ENCODE measurements around the gene SEC24B. TPM values are rescaled to one million over a fixed set of nuclear protein-coding genes. Genes with fewer than 3 reads are reported as not detected.

SEC24B gene
- total RNA-seq, 1 experiment from 2014 or later: 27.1 TPM

DNA sequence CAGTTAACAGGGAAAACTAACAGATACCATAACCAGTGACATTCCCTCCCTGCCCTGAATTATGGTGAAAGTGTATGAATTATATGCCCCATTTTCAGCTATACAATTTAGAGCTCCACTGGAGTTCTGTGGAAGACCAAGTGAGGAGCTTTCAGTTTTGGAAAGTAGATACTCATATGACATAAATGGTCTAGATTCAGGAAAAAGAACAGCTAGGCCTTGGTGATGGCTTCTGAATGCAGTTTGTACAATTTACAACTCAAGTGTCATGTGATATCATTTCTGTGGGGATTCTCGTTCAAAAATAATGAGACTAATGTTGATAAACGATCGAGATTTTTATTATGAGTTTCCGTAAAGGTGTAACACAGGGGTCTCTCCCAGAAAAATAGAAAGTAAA lies 8.2 kb upstream of the SEC24B start:
- H3K27ac Mint-ChIP-seq: no peak overlapping the region
- DNase-seq: no peak
- H2AFZ ChIP-seq (ENCODE audit: low read length): no peak overlapping the region
- no peaks in the 10 kb centered on the region for H3K23me2 ChIP-seq (ENCODE audit: insufficient read length, low read depth, low read length, poor library complexity, severe bottlenecking)
- no peak overlapping the region for H2AK5ac ChIP-seq (ENCODE audit: insufficient read length, low read length)
- H3K27ac ChIP-seq (ENCODE audit: insufficient read length, low read depth, low read length): no peak overlapping the region
- H3K36me3 Mint-ChIP-seq (ENCODE audit: insufficient read depth in 1 of 3, low read depth in 3 of 3): peaks cover 0 to 9% (median 8%) of the 10 kb centered on the region in 3 experiments; a peak in 4 of 7 replicates
- no peak overlapping the region for H3K23ac ChIP-seq (ENCODE audit: insufficient read length, low read depth, low read length)
- no peak overlapping the region for H3K56ac ChIP-seq (ENCODE audit: insufficient read length, low read depth, low read length)
- no peak overlapping the region for H3K14ac ChIP-seq (ENCODE audit: insufficient read depth, low read length)
- H3K4me1 Mint-ChIP-seq: peaks cover 9 to 14% of the 10 kb centered on the region in 2 experiments
- H4K8ac ChIP-seq (replicated peaks; ENCODE audit: insufficient read length, low read depth, low read length): no peak overlapping the region
- TF ChIP-seq, protein P1, sequence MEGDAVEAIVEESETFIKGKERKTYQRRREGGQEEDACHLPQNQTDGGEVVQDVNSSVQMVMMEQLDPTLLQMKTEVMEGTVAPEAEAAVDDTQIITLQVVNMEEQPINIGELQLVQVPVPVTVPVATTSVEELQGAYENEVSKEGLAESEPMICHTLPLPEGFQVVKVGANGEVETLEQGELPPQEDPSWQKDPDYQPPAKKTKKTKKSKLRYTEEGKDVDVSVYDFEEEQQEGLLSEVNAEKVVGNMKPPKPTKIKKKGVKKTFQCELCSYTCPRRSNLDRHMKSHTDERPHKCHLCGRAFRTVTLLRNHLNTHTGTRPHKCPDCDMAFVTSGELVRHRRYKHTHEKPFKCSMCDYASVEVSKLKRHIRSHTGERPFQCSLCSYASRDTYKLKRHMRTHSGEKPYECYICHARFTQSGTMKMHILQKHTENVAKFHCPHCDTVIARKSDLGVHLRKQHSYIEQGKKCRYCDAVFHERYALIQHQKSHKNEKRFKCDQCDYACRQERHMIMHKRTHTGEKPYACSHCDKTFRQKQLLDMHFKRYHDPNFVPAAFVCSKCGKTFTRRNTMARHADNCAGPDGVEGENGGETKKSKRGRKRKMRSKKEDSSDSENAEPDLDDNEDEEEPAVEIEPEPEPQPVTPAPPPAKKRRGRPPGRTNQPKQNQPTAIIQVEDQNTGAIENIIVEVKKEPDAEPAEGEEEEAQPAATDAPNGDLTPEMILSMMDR (conservative IDR thresholded peaks at IDR 0.05): no peak
- no peaks in the 10 kb centered on the region for H3K9me3 ChIP-seq (ENCODE audit: control insufficient read depth, low read depth, low read length)
- no peak overlapping the region for H3K4me3 Mint-ChIP-seq
- no peaks in the 10 kb centered on the region for H3K9me3 Mint-ChIP-seq
- no peak overlapping the region for H4K5ac ChIP-seq (ENCODE audit: insufficient read length, low read depth, low read length)
- H2BK12ac ChIP-seq (ENCODE audit: insufficient read length, low read depth, low read length): no peak overlapping the region
- H2BK5ac ChIP-seq (ENCODE audit: insufficient read length, low read length): no peak overlapping the region
- H3K9ac ChIP-seq (ENCODE audit: extremely low read depth, insufficient read length, low read length): no peak overlapping the region
- no peak overlapping the region for H2BK15ac ChIP-seq (ENCODE audit: low read depth, low read length)
- no peak overlapping the region for H2BK120ac ChIP-seq (ENCODE audit: low read depth, low read length, poor library complexity, severe bottlenecking)
- H2BK20ac ChIP-seq (ENCODE audit: low read depth, low read length, poor library complexity, severe bottlenecking): no peak overlapping the region
- H3K79me2 ChIP-seq (ENCODE audit: insufficient read depth, low read length): no peaks in the 10 kb centered on the region
- H4K91ac ChIP-seq (ENCODE audit: insufficient read length, low read depth, low read length): no peak overlapping the region
- no peaks in the 10 kb centered on the region for H4K20me1 ChIP-seq (ENCODE audit: control insufficient read depth, insufficient read depth, insufficient read length)
- no CpG with 5 or more reads among the region's 4 CpGs for WGBS (ENCODE audit: extremely low coverage, insufficient read length, low lambda C conversion rate)
- no peaks in the 10 kb centered on the region for H3K27me3 ChIP-seq (ENCODE audit: insufficient read depth, low read length)
- H3K18ac ChIP-seq (ENCODE audit: insufficient read length, low read depth, low read length): no peak overlapping the region
- no peaks in the 10 kb centered on the region for H3K27me3 Mint-ChIP-seq (ENCODE audit: low read depth)
- no peaks in the 10 kb centered on the region for H3K79me1 ChIP-seq (ENCODE audit: insufficient read depth, low read depth, low read length, poor library complexity, severe bottlenecking)
- H3K4me2 ChIP-seq (ENCODE audit: insufficient read depth, insufficient read length, low read length): no peak overlapping the region
- peaks cover 5% of the 10 kb centered on the region; the same call in 1 of the 2 replicates for H3K4me1 ChIP-seq (ENCODE audit: insufficient read depth, low read length)
- H3T11ph ChIP-seq (ENCODE audit: low read length): no peak overlapping the region
- H3K4ac ChIP-seq (ENCODE audit: low read depth, low read length): no peak overlapping the region

All from H9 (cell line).